22Rv1 (cell line): ENCODE data around the gene EBPL.

Experiments
- CTCF ChIP-seq: fragments of 450-650 bp; IDR thresholded peaks from 2 replicates; pipeline ENCODE4 v1.5.1; 2017; ENCODE audit warnings: mild to moderate bottlenecking
- ZFX ChIP-seq: fragments of 450-650 bp; IDR thresholded peaks from 2 replicates; pipeline ENCODE4 v1.6.1; 2017; ENCODE audit warnings: antibody characterized with exemption, borderline replicate concordance

GRCh38 chr13:49624229-49624628 lies 67.1 kb downstream of the EBPL start:
- TF ChIP-seq CTCF (no peak), ZFX (no peak)
